GM12878 (cell line): ENCODE measurements around the gene ZMYND19.

ENCODE experiments used
- POLR2AphosphoS5 ChIP-seq: IDR thresholded peaks from 2 replicates; pipeline ENCODE4 v1.6.1; 2011; ENCODE audit warnings: mild to moderate bottlenecking, low read length, inconsistent platforms
- RB1 ChIP-seq: fragments of 450-650 bp; formaldehyde crosslinking; IDR thresholded peaks from 2 replicates; pipeline ENCODE4 v1.6.1; 2017; ENCODE audit warnings: mild to moderate bottlenecking, borderline replicate concordance
- TBL1XR1 ChIP-seq: IDR thresholded peaks from 2 replicates; pipeline ENCODE4 v1.6.1; 2012; ENCODE audit warnings: low read depth, low read length, improper control_type of control experiment
- TCF3 ChIP-seq: IDR thresholded peaks from 2 replicates; pipeline ENCODE4 v1.6.1; 2012; ENCODE audit warnings: low read depth, mild to moderate bottlenecking, low read length, borderline replicate concordance; ENCODE audit not compliant: insufficient read depth

DNA sequence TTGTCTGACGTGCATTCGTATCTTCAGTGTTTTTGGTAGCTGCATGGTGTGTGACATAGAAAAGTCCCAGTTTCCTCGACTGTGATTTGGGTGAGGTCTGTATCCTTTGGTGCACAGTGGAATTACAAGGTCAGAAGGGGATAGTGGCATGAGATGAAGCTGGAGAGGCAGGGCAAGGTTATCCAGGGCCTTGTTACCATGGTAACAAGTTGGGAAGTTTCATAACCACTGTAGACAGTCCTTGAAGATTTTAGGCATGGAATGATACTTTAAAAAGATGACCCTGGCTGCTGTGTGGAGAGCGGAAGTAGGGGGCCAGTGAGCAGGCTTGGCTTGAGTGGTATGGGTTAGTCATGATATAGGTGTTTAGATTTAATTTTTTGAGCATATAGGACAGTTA, 40.4 kb upstream of the ZMYND19 start:
- TF ChIP-seq TCF3 (no peak), POLR2AphosphoS5 (no peak), RB1 (no peak), TBL1XR1 (no peak)
